HG03432 (cell line): ENCODE measurements around the gene C10orf90.

ENCODE experiments used
- ATAC-seq: cut with Tn5 transposase; IDR thresholded peaks from one replicate; pipeline ENCODE4 v1.9.1; 2021; ENCODE audit warnings: mild to moderate bottlenecking, moderate library complexity; ENCODE audit not compliant: unreplicated experiment

C10orf90 gene

DNA sequence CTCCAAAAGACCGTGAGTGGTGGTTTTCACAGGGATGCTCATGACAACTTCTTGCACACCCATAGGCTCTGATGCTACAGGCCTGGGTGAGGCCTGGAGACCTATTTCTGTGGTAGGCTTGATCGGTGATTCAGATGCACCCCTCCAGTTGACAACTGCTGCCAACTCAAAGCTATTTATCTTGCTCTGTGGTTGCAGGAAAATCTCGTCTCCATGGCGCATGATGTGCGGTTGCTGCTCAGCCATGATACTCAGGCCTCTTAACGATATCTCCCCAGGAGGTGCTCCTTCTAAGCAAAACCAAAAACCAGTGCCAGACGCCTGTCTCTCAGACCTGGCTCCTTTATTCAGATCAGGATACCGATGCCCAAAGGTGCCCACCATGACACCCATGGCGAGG is 31.4 kb downstream of the C10orf90 start:
- no peak for ATAC-seq

DNA sequence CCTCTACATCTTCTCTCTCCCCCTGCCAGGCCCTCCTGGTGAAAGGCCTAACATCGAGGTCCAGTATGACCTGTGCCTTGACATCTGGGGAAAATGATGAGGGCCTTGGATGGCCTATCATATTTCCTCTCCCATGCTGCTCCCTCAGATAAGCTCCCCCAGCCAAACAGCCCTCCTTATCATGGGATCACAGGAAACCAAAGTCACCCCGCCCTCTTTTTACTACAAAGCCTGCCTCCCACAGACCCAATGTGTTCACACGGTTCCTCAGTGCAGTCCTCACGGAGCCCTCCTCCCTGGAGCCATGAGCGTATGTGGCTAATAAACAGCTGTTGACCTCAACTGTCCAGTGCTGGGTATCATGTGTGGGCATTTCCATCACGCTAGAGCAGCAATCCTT is 32.0 kb downstream of the C10orf90 start:
- ATAC-seq, result no peak

DNA sequence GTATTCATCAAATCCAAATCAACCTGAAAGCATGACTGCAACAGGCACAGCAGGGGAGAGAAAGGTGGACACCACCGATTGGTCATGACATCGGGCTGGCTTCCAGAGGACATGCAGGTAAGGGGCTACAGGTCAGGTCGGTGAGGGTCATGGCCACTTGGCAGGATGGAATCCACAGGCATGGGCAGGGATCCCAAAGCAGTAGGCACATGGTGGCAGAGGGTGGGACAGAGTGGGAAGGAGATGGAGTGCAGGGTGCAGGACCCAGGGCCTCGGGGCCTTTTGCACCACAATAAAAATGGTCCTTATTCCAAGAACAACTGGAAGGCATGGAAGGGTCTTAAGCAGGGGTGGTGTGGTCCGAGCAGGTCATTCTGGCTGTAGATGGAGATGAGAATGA is 33.0 kb downstream of the C10orf90 start:
- ATAC-seq, result no peak

DNA sequence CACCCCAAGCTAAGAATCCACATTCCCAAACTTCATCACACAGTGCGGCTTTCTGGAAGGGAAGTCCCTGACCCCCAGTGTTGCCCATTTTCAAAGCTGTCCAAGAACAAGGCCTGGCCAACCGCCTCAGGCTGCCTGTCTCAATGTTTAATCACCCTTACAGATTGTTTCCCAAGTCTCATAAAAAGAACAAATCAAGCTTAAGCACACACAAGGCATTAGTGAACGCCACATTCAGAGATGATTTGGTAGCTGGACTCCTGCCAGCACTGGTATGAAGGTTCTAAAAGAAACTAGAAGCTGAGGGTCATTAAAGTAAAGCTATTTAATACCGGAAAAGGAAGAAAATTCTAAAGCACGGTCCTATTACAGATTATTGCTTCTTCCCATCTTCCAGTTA is 35.6 kb downstream of the C10orf90 start:
- ATAC-seq, result no peak

DNA sequence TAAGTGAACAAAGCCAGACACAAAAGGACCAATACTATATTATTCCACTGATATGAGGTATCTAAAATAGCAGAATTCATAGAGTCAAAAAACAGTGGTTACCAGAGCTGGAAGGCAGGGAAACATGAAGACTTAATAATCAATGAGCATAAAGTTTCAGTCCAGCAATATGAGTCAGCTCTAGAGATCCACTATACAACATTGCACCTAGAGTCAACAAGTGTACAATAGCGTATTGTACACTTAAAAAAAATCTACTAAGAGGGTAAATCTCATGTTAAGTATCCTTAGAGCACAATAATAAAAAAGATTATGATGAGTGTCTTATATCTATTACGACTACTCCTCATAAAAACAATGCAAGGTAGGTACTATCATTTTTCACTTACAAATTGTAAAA is 36.1 kb downstream of the C10orf90 start:
- no peak for ATAC-seq

DNA sequence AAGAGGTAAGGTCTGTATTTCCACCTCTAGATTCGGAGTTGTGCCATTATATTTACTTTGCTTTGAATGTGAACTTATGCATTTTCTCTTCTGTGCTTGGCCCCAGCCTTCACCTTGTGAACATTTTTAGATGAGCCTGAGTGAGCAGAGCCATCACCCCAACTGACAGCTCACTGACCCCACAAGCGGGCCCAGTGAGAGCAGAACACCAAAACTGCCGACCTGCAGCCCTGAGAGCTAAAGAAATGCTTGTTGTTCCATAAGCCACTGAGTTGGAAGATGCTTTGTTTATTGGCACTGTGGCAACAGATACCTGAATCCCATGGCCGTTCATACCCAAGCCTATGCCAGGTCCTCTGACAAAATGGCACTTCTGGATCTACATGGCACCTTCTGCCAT is 37.8 kb downstream of the C10orf90 start:
- ATAC-seq, result no peak

DNA sequence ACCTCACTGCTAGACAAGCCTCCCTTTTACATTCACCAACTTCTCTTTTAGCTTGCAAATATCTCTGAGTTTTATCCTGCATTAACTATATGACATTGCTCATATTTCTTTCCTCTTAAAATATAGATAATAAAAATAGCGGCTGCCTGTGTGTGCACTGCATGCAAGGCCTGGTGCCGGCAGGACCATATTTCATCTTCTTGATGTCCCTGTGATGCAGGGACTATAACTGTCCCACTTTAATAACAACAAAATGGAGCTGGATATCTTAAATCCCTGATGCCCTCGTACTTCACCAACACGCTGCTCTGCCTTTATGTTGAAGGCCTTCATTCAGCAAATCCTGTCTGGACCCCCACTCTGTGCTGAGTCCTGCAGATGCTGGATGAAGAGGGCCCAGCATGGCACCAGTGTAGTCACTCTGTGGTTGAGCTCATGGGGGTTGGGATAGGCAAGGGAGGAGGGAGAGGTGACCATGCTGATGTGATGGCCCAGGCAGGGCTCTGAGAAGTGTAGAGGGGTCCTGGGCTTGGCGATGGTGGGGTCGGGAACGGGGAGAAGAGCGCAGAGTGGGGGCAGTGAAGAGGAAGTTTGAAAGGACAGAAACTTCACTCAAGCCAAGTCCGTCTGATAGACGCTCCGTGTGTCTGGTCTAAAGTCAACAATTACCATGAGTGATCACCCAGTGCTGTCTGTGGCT is 40.4 kb downstream of the C10orf90 start:
- ATAC-seq, result no peak

DNA sequence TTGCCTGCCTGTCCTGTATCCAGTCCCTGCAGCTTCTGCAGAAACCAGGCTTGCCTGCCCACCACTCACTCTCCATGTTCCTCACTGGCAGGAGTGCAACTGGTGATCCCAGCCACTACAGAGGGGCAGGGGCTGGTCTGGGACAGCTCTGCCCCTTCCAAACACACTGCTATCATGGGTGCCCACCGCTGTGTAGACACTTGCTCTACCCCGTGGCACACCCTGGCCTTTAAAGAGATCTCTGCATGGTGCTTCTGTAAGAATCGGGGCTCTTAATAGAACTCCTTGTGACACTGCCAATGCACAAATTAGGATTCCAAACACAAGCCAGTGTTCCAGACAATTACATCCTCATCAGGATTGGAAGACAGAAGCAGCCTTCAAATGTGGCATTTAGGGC is 41.7 kb downstream of the C10orf90 start:
- no peak for ATAC-seq

DNA sequence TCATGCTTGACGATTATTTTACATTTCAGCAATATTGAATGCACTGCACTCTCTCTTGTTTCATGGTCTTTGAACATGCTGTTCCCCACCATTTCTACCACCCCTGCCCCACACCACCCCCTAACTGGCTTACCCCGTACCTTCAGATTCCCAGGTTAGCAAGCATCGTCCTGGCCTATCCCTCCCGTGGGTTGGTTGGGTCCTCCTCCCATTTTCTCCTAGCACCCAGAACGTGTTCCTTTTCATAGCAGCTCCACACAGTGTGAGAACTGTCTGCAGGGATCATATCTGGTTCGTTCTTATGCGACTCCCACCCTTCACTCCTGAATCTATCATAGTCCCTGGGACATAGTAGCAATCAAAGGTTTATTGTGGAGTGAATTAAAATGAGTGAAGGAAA is 48.6 kb downstream of the C10orf90 start:
- no peak for ATAC-seq

DNA sequence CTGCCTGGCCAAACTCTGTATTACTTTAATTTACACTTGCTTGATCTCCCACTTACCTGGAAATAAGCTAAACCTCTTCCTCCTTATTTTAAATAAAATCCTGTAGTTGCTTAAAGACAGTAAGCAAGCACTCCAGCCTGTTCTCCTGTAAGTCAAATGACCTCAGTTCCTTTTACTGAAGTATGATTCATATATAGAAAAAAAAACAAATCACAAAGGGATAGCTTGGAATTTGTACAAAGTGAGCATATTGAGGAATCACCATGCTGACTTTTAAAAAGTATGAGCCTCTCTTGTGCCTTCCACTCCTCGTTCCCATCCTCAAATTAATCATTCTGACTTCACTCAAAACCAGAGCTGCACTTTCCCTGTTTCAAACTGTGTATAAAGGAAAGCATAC is 52.0 kb downstream of the C10orf90 start:
- no peak for ATAC-seq

DNA sequence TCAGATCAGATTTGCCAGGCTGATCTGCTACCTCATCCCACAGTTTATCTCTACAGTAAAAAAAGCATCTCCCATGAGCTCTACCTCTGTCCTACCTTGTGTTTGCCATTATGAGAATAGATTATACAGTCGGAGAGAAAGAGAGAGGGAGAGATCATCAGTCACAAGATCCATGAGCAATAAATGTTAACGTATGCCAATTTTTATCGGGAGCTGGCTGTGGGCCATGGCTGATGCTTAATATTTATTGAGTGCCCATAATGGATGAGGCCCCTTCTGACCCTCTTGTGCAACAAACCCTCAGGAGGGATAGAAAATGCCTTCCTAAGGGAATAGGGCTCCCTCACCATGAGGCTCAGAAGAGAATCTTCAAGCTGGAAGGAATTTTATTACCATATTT is 52.8 kb downstream of the C10orf90 start:
- no peak for ATAC-seq

DNA sequence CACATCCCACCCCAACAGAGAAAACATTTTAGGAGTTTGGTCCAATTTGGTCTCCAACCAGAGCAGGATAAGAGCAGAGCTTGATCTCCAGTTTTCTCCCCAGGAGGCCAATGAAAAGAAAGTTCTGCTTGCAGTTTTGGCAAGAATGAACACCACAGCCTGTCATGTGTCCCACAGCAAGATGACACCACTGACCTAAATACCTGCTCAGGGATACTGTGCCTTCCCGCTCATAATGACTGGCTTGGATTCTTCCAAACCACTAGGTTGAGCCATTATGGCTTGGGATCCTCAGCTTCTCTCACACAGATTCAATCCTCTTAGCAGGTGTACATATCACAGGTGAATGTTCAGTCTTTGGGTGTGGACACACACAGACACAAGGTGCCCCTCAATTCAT is 53.3 kb downstream of the C10orf90 start:
- no peak for ATAC-seq

DNA sequence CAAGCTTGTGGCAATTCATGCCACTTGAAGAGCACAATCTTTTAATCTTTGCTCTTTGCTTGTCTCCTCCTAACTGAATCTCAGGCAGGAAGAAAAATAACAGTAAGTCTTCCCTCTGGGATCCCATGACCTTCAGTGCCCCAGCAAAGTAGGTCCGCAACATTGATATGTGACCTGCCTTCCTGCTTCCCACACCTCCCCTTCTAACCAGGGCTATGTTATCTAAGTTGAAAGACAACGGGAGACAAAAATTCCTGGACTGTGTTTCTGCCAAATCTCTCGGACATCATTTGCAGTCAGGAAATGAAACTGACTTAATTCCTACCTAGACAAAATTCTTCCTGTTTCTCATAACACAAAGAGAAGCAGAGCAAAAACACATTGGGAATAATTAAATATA is 53.8 kb downstream of the C10orf90 start:
- no peak for ATAC-seq

DNA sequence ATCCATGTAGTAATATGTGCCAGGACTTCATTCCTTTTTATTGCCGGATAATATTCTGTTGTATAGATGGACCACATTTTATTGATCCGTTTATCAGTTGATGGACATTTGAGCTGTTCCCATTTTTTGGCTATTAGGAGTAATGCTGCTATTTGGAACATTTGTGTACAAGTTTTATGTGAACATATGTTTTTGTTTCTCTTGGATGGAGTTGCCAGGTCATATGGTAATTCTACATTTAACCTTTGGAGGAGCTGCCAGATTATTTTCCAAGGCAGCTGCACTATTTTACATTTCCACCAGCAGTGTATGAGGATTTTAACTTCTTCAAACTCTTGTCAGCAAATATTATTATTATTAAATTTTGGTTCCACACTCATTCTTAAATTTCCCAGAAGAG is 59.2 kb downstream of the C10orf90 start:
- no peak for ATAC-seq

DNA sequence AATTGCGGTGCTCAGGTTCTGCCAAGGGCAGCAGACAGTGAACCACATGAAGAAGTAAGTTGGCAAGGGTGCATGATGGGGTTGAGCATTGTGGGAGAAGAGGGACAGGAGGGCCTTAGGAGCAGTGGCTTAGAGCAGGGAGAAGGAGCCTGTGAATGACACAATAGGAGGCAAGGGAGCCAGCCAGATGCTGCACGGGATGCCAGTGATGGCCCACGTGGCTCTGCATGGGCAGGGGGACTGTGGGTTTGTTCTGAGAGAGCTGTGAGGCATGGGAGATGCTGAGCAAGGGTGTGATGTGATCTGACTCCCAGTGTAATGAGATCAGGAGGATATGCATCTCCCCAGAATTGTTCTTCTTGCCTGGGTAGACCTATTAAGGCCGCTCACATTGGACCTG is 60.9 kb downstream of the C10orf90 start:
- no peak for ATAC-seq

DNA sequence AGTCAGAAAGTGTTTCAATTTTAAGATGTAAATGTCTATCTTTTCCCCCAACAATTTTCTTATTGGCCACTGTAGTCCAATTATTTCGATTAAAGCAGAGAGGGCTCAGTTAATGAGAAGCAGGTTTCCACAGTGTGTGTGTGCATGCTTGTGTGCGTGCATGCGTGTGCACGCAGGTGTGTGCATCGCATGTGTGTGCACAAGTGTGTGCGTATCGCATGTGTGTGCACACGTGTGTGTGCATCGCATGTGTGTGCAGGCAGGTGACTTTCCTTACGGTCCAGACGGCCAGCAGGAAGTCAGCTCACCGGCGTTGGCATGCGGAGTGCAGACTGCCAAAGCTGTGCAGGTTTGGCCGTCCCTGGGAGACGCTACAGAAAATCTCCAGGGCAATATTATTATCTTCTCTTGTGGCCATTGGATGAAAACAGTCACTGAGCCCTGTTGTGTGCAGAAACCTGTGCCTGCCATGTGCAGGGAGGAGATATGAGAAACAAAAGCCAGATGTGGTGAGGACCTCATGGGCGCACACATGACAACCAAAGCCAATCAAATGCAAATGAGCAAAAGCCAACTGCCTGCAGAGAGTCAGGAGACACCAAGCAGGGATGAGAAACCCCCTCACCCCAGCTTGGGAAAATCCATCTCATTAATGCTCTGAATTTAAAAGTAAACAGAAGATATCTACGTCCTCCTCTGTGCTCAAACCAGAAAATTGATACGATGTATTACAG is 70.4 kb downstream of the C10orf90 start:
- no peak for ATAC-seq

DNA sequence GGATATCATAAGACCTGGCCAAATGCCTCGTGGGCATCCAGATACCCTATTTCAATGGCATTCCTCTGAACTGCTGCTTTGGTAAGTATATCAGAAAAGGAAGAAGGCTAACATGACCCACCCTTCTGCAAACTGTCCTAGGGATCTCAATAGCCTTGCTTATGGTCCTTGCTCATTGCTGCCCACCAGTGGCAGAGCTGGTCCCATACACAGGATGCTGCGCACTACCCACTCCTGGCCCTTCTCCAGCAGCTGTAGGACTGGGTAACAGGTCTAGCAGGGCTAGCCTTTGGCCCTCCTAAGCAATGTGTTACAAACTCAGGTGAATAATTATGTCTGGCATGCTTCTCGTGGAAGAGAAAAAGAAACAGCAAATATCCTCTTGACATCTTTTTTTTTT is 72.5 kb downstream of the C10orf90 start:
- peak; percentile 75 for ATAC-seq

DNA sequence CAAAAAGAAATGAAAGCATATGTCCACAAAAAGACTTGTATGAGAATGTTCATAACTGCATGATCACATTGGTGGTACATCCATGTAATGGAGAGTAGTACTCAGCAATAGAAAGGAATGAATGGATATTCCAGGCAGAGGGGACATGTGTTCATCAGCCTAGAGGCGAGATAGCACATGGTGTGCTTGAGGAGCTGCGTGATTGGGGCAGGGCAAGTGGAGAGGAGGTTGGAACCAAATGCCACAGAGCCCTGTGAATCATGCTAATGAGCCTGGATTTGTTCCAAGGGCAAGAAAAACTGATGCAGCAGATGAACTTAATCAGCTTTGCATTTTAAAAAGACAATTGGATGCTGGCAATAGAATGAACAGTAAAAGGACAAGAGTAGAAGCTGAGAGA is 73.3 kb downstream of the C10orf90 start:
- ATAC-seq, result no peak

DNA sequence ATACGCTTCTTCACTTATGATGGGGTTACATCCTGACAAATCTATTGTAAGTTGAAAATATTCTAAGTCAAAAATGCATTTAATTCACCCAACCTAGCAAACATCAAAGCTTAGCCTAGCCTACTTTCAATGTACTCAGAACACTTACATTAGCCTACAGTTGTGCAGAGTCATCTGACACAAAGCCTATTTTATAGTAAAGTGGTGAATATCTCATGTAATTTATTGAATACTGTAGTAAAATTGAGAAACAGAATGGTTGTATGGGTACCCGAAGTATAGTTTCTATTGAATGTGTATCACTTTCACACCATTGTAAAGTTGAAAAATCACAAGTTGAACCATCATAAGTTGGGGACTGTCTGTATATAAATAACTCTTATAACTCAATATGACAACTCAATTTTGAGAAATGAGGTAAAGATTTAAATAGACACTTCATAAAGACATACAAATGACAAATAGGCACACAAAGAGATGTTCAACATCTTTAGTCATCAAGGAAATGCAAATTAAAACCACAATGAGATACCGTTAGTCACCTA is 73.9 kb downstream of the C10orf90 start:
- no peak for ATAC-seq

DNA sequence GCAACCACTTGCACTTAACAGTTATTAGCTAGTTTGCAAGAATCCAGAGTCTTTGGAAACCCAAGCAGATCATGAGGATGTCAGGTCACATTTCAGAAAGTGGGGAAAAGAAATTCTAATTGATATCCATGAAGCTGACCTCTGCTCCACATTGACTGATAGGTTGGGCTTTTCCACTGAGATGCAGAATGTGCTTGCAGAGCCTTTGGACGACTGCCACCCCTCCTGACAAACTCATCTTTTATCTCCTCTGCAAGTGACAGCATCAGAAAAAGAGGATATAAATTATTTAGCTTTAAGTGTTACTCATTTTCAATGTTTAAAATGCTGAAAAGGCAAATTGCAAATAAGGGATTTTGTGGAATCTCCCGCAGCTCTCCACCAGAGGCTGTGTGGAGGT is 75.3 kb downstream of the C10orf90 start:
- ATAC-seq, result no peak

DNA sequence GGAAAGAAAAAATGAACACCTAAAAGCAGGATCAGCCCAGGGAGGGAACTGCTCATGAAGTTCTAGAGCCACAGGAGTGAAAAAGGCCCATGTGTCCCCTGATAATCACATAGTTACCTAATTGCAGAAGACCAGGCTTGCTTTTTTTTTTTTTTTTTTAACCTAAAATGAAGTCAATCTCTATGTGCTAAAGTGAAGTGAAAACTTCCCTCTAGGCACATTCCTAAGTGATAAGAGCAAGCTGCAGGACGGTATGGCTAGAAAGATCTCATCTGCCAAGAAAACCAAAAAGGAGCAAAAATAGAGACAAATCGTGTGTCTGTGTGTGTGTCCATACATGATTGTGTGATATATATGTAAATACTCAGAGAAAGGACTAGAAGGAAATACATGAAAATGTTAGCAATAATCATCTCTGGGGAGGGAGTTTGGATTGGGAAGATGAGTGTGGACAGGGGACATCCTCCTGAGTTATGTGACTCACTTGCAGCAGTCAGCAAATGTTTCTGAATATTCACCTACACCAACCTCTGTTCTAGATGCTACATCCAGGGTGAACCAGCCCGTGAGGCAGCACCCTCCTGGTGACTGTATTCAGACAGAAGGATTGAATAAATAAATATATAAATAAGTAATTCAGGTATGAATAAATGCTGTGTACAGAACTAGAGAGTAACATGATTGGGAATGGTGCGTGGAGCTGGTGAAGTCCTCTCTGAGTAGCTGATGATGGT is 76.4 kb downstream of the C10orf90 start:
- no peak for ATAC-seq

DNA sequence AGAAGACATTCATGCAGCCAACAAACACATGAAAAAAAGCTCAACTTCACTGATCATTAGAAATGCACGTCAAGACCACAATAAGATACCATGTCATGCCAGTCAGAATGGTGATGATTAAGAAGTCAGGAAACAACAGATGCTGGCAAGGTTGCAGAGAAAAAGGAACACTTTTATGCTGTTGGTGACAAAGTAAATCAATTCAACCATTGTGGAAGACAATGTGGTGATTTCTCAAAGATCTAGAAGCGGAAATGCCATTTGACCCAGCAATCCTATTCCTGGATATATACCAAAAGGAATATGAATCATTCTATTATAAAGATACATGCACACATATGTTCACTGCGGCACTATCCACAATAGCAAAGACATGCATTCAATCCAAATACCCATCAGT is 77.6 kb downstream of the C10orf90 start:
- ATAC-seq, result no peak
